ENCODE measurements around the gene ZNF324B.

GRCh38 chr19:58406818-58407657, 44.4 kb upstream of the ZNF324B start:
- peak; percentile 52 for TF ChIP-seq CTCF (IDR thresholded peaks at IDR 0.05)
- no peak for TF ChIP-seq ZFX (IDR thresholded peaks at IDR 0.05; ENCODE audit: borderline replicate concordance)

All from 22Rv1 (cell line).